ENCODE results near the gene PTPN1. TPM values are rescaled to one million over a fixed set of nuclear protein-coding genes. Genes with fewer than 3 reads are reported as not detected.

PTPN1 gene
- total and polyA plus RNA-seq, 10 of the 15 experiments (the other 5 are each of a cell fraction or from before 2014, with no cell fraction given), result 15.9 to 74.7 (median 43.9) TPM

GRCh38 chr20:50628332-50628731 lies 118.1 kb downstream of the PTPN1 start:
- H3K79me2 ChIP-seq (ENCODE audit: control insufficient read depth, insufficient read depth, low read length), result no peaks in the 10 kb centered on the region
- BruUV-seq (replicated peaks), result no TSS peak
- no peak overlapping the region for H2AFZ ChIP-seq (ENCODE audit: control insufficient read depth, low read depth, low read length)
- ChIA-PET POLR2A (interaction anchor here (0.6 kb wide), 1 partner anchor 115 kb away, joined by 4 read pairs; no protein-coding TSS in a partner anchor), RAD21 (ENCODE audit: unreplicated experiment) (interaction anchor here (0.7 kb wide), 1 partner anchor 166 kb away, joined by 3 read pairs; no protein-coding TSS in a partner anchor), SMC1A (ENCODE audit: uncharacterized antibody, unreplicated experiment) (no interaction called here), CTCF (interaction anchor here (0.5 kb wide), 1 partner anchor 303 kb away, joined by 3 read pairs; the partner anchor contains the start of gene ADNP)
- no peak overlapping the region for H3K27ac ChIP-seq (ENCODE audit: control insufficient read depth, insufficient read depth)
- no peaks in the 10 kb centered on the region for H4K20me1 ChIP-seq (ENCODE audit: control insufficient read depth, insufficient read depth)
- no peak for TF ChIP-seq KAT2A (conservative IDR thresholded peaks at IDR 0.05; ENCODE audit: control insufficient read depth, low read depth, low read length)
- no peaks in the 10 kb centered on the region for H3K36me3 ChIP-seq (ENCODE audit: control insufficient read depth in 2 of 2, insufficient read depth in 2 of 2, low read length in 1 of 2)
- DNase-seq (ENCODE audit: low read depth, low spot score) (no peak), ATAC-seq (no peak), FAIRE-seq (no peak)
- H3K4me1 ChIP-seq (ENCODE audit: control insufficient read depth, insufficient read depth, low read length), result no peaks in the 10 kb centered on the region
- WGBS (ENCODE audit: insufficient coverage, insufficient replicate concordance, low lambda C conversion rate, missing lambda C conversion rate), result 47% methylated on average over 11 of the region's 11 CpGs
- H3K4me3 ChIP-seq, result no peak overlapping the region
- in situ Hi-C loops (cut with MboI) (no loop called here), intact Hi-C loops (cut with micrococcal nuclease; ENCODE audit: unreplicated experiment) (loop anchor here (10.0 kb wide), 1 partner anchor 116 kb away; no protein-coding TSS in a partner anchor)
- H3K4me2 ChIP-seq (ENCODE audit: control insufficient read depth, insufficient read depth), result no peak overlapping the region
- no peak overlapping the region for H3K9ac ChIP-seq (ENCODE audit: control insufficient read depth, insufficient read depth, low read length)
- no peaks in the 10 kb centered on the region; a peak in 2 of 4 replicates for H3K27me3 ChIP-seq (replicated peaks in 1 of 2; ENCODE audit: control insufficient read depth in 2 of 2, insufficient read depth in 2 of 2, low read length in 1 of 2)
- H3K9me3 ChIP-seq (replicated peaks; ENCODE audit: control insufficient read depth, insufficient read depth, low read length), result no peaks in the 10 kb centered on the region

DNA sequence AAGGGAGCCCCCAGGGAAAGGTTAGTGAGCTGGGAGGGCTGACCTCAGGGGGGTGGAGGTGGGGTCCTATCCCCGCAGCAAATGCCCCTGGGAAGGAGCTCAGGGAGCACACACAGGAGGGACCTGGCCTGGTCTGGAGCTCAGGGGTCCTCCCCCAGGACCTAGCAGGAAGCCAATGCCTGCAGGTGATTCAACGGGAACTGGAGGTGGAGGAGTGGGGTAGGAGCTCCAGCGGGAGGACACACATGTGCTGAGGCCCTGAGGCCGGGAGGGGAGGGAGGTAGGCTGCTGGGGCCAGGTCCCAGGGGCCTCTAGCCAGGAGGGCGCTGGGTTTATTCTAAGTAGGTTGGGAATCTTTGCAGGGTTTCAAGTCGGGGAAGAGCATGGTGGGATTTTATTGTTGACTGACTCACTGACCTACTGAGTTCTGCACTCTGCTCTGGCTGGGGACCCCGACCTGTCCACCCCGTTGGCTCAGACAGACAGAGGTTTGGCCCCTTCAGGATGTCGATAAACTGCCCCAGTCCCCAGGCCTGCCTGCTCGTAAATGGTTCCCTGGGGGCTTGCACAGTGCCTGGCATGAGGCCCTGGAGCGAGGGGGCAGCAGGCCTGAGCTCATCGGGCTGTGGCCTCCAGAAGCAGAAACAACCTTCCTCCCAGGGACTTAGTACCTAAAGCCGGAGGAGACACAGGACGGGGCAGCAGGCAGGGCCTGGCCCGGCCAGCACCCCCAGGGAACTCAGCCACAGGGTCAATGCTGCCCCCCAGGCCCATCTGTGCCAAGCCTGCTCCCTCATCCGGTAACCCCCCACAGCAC lies 118.9 kb downstream of the PTPN1 start:
- Histone ChIP-seq H3K27ac (ENCODE audit: control insufficient read depth, insufficient read depth) (no peak overlapping the region), H4K20me1 (ENCODE audit: control insufficient read depth, insufficient read depth) (no peaks in the 10 kb centered on the region), H3K4me3 (no peak overlapping the region), H2AFZ (ENCODE audit: control insufficient read depth, low read depth, low read length) (no peak overlapping the region), H3K27me3 (replicated peaks in 1 of 2; ENCODE audit: control insufficient read depth in 2 of 2, insufficient read depth in 2 of 2, low read length in 1 of 2) (no peaks in the 10 kb centered on the region; a peak in 2 of 4 replicates), H3K36me3 (ENCODE audit: control insufficient read depth in 2 of 2, insufficient read depth in 2 of 2, low read length in 1 of 2) (no peaks in the 10 kb centered on the region), H3K9me3 (replicated peaks; ENCODE audit: control insufficient read depth, insufficient read depth, low read length) (no peaks in the 10 kb centered on the region), H3K79me2 (ENCODE audit: control insufficient read depth, insufficient read depth, low read length) (no peaks in the 10 kb centered on the region), H3K4me2 (ENCODE audit: control insufficient read depth, insufficient read depth) (no peak overlapping the region), H3K4me1 (ENCODE audit: control insufficient read depth, insufficient read depth, low read length) (no peaks in the 10 kb centered on the region), H3K9ac (ENCODE audit: control insufficient read depth, insufficient read depth, low read length) (no peak overlapping the region)
- ChIA-PET SMC1A (ENCODE audit: uncharacterized antibody, unreplicated experiment) (no interaction called here), RAD21 (ENCODE audit: unreplicated experiment) (interaction anchor here (0.7 kb wide), 1 partner anchor 165 kb away, joined by 3 read pairs; no protein-coding TSS in a partner anchor), POLR2A (interaction anchor here (0.6 kb wide), 1 partner anchor 115 kb away, joined by 4 read pairs; no protein-coding TSS in a partner anchor), CTCF (interaction anchor here (0.6 kb wide), 1 partner anchor 54 kb away, joined by 3 read pairs; no protein-coding TSS in a partner anchor)
- FAIRE-seq (no peak), DNase-seq (ENCODE audit: low read depth, low spot score) (no peak), ATAC-seq (no peak)
- TF ChIP-seq, protein P1, sequence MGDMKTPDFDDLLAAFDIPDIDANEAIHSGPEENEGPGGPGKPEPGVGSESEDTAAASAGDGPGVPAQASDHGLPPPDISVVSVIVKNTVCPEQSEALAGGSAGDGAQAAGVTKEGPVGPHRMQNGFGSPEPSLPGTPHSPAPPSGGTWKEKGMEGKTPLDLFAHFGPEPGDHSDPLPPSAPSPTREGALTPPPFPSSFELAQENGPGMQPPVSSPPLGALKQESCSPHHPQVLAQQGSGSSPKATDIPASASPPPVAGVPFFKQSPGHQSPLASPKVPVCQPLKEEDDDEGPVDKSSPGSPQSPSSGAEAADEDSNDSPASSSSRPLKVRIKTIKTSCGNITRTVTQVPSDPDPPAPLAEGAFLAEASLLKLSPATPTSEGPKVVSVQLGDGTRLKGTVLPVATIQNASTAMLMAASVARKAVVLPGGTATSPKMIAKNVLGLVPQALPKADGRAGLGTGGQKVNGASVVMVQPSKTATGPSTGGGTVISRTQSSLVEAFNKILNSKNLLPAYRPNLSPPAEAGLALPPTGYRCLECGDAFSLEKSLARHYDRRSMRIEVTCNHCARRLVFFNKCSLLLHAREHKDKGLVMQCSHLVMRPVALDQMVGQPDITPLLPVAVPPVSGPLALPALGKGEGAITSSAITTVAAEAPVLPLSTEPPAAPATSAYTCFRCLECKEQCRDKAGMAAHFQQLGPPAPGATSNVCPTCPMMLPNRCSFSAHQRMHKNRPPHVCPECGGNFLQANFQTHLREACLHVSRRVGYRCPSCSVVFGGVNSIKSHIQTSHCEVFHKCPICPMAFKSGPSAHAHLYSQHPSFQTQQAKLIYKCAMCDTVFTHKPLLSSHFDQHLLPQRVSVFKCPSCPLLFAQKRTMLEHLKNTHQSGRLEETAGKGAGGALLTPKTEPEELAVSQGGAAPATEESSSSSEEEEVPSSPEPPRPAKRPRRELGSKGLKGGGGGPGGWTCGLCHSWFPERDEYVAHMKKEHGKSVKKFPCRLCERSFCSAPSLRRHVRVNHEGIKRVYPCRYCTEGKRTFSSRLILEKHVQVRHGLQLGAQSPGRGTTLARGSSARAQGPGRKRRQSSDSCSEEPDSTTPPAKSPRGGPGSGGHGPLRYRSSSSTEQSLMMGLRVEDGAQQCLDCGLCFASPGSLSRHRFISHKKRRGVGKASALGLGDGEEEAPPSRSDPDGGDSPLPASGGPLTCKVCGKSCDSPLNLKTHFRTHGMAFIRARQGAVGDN (IDR thresholded peaks at IDR 0.05), result no peak
- TF ChIP-seq ZBED1 (IDR thresholded peaks at IDR 0.05; ENCODE audit: borderline replicate concordance) (no peak), ZZZ3 (IDR thresholded peaks at IDR 0.05; ENCODE audit: control insufficient read depth, insufficient read length, low read depth) (no peak), TBL1XR1 (IDR thresholded peaks at IDR 0.05; ENCODE audit: low read depth, low read length) (no peak), SMAD5 (IDR thresholded peaks at IDR 0.05; ENCODE audit: low read depth) (no peak), NFYA (IDR thresholded peaks at IDR 0.05; ENCODE audit: borderline replicate concordance, low read depth, low read length) (no peak), YBX1 (IDR thresholded peaks at IDR 0.05) (no peak), ATF2 (IDR thresholded peaks at IDR 0.05; ENCODE audit: low read length) (no peak)
- intact Hi-C loops (cut with micrococcal nuclease; ENCODE audit: unreplicated experiment), result loop anchor here (10.0 kb wide), 1 partner anchor 116 kb away; no protein-coding TSS in a partner anchor
- BruUV-seq (replicated peaks), result no TSS peak
- 19% methylated on average over 16 of the region's 16 CpGs for WGBS (ENCODE audit: insufficient coverage, insufficient replicate concordance, low lambda C conversion rate, missing lambda C conversion rate)
- in situ Hi-C loops (cut with MboI), result no loop called here

Measured in GM12878 (cell line).